Panc1 (cell line): ENCODE measurements around the gene ZFAND2A.

Experiments used
- SIN3A ChIP-seq: IDR thresholded peaks from 2 replicates; pipeline ENCODE4 v1.6.1; 2012; ENCODE audit warnings: low read depth, mild to moderate bottlenecking, low read length, moderate library complexity, borderline replicate concordance; ENCODE audit not compliant: insufficient read depth
- TF ChIP-seq, protein P1 (sequence below): fragments of 450-650 bp; IDR thresholded peaks from 2 replicates; pipeline ENCODE4 v1.5.1; 2017; ENCODE audit warnings: mild to moderate bottlenecking

DNA sequence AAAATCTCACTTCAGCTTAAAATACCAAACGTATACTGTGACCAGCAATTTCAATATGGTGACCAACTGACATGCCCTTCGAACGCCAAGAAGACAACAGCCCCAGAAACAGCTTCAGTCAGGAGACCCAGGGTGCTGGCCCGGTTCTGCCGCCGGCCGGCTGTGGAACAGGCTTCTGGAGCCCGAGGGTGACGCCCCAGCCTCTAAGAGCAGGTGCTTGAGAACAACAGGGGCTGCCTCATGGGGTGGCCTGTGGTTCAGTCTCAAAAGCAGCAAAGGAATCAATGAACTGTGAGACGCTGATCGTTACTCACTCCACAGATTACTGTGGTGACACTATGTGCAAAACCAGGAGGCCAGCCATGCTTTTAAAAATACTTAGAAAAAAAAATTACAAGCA, 54.8 kb downstream of the ZFAND2A start:
- TF ChIP-seq SIN3A: no peak
- TF ChIP-seq, protein P1, sequence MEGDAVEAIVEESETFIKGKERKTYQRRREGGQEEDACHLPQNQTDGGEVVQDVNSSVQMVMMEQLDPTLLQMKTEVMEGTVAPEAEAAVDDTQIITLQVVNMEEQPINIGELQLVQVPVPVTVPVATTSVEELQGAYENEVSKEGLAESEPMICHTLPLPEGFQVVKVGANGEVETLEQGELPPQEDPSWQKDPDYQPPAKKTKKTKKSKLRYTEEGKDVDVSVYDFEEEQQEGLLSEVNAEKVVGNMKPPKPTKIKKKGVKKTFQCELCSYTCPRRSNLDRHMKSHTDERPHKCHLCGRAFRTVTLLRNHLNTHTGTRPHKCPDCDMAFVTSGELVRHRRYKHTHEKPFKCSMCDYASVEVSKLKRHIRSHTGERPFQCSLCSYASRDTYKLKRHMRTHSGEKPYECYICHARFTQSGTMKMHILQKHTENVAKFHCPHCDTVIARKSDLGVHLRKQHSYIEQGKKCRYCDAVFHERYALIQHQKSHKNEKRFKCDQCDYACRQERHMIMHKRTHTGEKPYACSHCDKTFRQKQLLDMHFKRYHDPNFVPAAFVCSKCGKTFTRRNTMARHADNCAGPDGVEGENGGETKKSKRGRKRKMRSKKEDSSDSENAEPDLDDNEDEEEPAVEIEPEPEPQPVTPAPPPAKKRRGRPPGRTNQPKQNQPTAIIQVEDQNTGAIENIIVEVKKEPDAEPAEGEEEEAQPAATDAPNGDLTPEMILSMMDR: no peak
